H1 (cell line): ENCODE data around the gene RAPH1.
A peak's percentile ranks its signal among the peaks of the same experiment; 100 is the strongest.

Experiments
- EP300 ChIP-seq, 2 experiments: IDR thresholded peaks; 1 replicate in 1 of 2; 2 replicates in 1 of 2; pipeline ENCODE4 v1.6.1; 2011 to 2012; ENCODE audit warnings: low read depth in 2 of 2, low read length in 2 of 2, mild to moderate bottlenecking in 2 of 2, borderline replicate concordance in 1 of 2, inconsistent platforms in 1 of 2, moderate library complexity in 1 of 2
- HDAC2 ChIP-seq, 2 experiments: fragments of 300-600 bp in 1 of 2; sonication (generic) in 1 of 2; IDR thresholded peaks; 2 replicates each; pipeline ENCODE4 v1.6.1; 2011 to 2012; ENCODE audit warnings: low read depth in 2 of 2, low read length in 2 of 2, mild to moderate bottlenecking in 2 of 2, moderate library complexity in 2 of 2, borderline replicate concordance in 1 of 2, inconsistent platforms in 1 of 2
- NANOG ChIP-seq: IDR thresholded peaks from 2 replicates; pipeline ENCODE4 v1.6.1; 2011; ENCODE audit warnings: low read length, low read depth, mild to moderate bottlenecking, inconsistent platforms; ENCODE audit not compliant: insufficient read depth, poor library complexity, severe bottlenecking
- NRF1 ChIP-seq: IDR thresholded peaks from 2 replicates; pipeline ENCODE4 v1.6.1; 2011; ENCODE audit warnings: mild to moderate bottlenecking, low read depth, low read length, improper control_type of control experiment
- POLR2A ChIP-seq, 2 experiments: IDR thresholded peaks; 1 replicate in 1 of 2; 2 replicates in 1 of 2; pipeline ENCODE4 v1.6.1; 2011; ENCODE audit warnings: low read depth in 2 of 2, low read length in 2 of 2, mild to moderate bottlenecking in 2 of 2; ENCODE audit errors: control extremely low read depth in 1 of 2
- POU5F1 ChIP-seq: IDR thresholded peaks from 2 replicates; pipeline ENCODE4 v1.6.1; 2011; ENCODE audit warnings: low read depth, mild to moderate bottlenecking, low read length, moderate library complexity
- SP1 ChIP-seq: IDR thresholded peaks from 2 replicates; pipeline ENCODE4 v1.6.1; 2011; ENCODE audit warnings: low read depth, low read length
- SRF ChIP-seq: IDR thresholded peaks from 2 replicates; pipeline ENCODE4 v1.6.1; 2011; ENCODE audit warnings: mild to moderate bottlenecking, low read depth, low read length, moderate library complexity
- TF ChIP-seq, protein P1 (sequence below): IDR thresholded peaks from 2 replicates; pipeline ENCODE4 v1.6.1; 2012; ENCODE audit warnings: inconsistent platforms
- TF ChIP-seq, protein P2 (sequence below), 3 experiments: IDR thresholded peaks; 1 replicate in 2 of 3; 2 replicates in 1 of 3; pipeline versions ENCODE4 v1.5.1 to v1.6.1; 2011; ENCODE audit warnings: low read length in 3 of 3, mild to moderate bottlenecking in 3 of 3, inconsistent platforms in 2 of 3, low read depth in 1 of 3, moderate library complexity in 1 of 3; ENCODE audit not compliant: insufficient read depth in 1 of 3; ENCODE audit errors: control extremely low read depth in 1 of 3

DNA sequence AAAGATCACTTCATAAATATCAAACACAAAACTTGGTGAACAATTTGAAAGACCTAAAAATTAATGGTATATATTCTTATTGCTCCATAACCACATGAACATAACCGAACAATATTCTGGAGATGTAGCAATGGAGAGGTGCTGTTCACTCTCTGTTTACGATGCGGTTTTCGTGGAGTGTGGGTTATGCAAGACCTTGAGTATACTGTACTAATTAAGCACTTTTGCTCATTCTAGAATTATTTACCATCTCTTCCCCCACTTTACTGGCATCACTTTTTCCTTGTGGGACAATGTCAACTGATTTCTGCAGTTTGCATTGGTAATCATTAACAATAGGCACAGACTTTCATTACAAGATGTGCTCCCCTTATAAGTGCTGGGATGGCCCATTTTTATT is 97.6 kb downstream of the RAPH1 start:
- TF ChIP-seq NANOG (no peak), EP300 (IDR thresholded peaks at IDR 0.05; ENCODE audit: borderline replicate concordance in 1 of 2, low read depth in 2 of 2, low read length in 2 of 2) (no peak), POLR2A (IDR thresholded peaks at IDR 0.05; ENCODE audit: control extremely low read depth in 1 of 2, low read depth in 2 of 2, low read length in 2 of 2) (0 out of 3 replicates have a peak, but pooled peaks of 1 of the 2 experiments have one; percentile 37), NRF1 (no peak), SRF (no peak), POU5F1 (no peak), HDAC2 (IDR thresholded peaks at IDR 0.05; ENCODE audit: borderline replicate concordance in 1 of 2, low read depth in 2 of 2, low read length in 2 of 2) (no peak), SP1 (no peak)
- TF ChIP-seq, protein P1, sequence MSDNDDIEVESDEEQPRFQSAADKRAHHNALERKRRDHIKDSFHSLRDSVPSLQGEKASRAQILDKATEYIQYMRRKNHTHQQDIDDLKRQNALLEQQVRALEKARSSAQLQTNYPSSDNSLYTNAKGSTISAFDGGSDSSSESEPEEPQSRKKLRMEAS = no peak
- TF ChIP-seq, protein P2, sequence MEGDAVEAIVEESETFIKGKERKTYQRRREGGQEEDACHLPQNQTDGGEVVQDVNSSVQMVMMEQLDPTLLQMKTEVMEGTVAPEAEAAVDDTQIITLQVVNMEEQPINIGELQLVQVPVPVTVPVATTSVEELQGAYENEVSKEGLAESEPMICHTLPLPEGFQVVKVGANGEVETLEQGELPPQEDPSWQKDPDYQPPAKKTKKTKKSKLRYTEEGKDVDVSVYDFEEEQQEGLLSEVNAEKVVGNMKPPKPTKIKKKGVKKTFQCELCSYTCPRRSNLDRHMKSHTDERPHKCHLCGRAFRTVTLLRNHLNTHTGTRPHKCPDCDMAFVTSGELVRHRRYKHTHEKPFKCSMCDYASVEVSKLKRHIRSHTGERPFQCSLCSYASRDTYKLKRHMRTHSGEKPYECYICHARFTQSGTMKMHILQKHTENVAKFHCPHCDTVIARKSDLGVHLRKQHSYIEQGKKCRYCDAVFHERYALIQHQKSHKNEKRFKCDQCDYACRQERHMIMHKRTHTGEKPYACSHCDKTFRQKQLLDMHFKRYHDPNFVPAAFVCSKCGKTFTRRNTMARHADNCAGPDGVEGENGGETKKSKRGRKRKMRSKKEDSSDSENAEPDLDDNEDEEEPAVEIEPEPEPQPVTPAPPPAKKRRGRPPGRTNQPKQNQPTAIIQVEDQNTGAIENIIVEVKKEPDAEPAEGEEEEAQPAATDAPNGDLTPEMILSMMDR (IDR thresholded peaks at IDR 0.05; ENCODE audit: control extremely low read depth in 1 of 3, insufficient read depth in 1 of 3, low read depth in 1 of 3, low read length in 3 of 3) = no peak
